Ovary (tissue), 3 donors: ENCODE data around the gene SFMBT2.

Experiments used
- CTCF ChIP-seq, 3 donors: fragments of 450-650 bp in 2 of 3; fragments of 200-600 bp in 1 of 3; IDR thresholded peaks; one replicate each; pipeline versions ENCODE4 v1.5.1 to v1.8.0; 2016 to 2022; ENCODE audit warnings: antibody characterized with exemption in 3 of 3, mild to moderate bottlenecking in 1 of 3
- EP300 ChIP-seq: sonication (generic); formaldehyde crosslinking; IDR thresholded peaks from one replicate; pipeline ENCODE4 v1.6.1; 2017; ENCODE audit warnings: antibody characterized with exemption
- POLR2A ChIP-seq: fragments of 450-650 bp; IDR thresholded peaks from one replicate; pipeline ENCODE4 v1.6.1; 2017; ENCODE audit warnings: antibody characterized with exemption, mild to moderate bottlenecking, moderate library complexity
- donor health status: DM: no; HTN: no; CAD: no.

DNA sequence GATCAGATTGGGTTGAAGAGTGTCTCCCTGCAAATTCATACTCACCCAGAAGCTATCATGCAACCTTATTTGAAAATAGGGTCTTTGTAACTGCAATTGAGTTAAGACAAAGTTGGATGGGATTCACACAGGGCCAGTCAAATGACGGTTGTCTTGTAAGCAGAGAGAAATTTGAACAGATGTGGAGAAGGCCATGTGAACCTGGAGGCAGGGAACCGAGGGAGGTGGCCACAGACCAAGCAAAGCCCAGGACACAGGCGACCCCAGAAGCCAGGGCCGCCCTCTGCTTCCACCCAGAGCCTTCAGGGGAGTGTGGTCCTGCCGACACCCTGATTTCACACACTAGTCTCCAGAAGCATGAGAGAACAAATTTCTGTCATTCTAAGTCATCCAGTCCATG lies 140.8 kb downstream of the SFMBT2 start:
- TF ChIP-seq CTCF (IDR thresholded peaks at IDR 0.05): no peak
- no peak for TF ChIP-seq EP300
- TF ChIP-seq POLR2A: no peak
